AG10803 (cell line): ENCODE results near the gene SLC6A2.
A peak's percentile ranks its signal among the peaks of the same experiment; 100 is the strongest.

Experiments used
- DNase-seq: peaks from one replicate; pipeline ENCODE4 v3.0.0; 2010; ENCODE audit warnings: low read depth
- H3K4me3 ChIP-seq: 2 replicates; pipeline ENCODE4 v1.5.1; 2011; ENCODE audit warnings: mild to moderate bottlenecking, low read length, control low read depth
- TF ChIP-seq, protein P1 (sequence below): conservative IDR thresholded peaks from 2 replicates; pipeline ENCODE4 v1.5.1; 2011; ENCODE audit warnings: mild to moderate bottlenecking, low read length, control low read depth, inconsistent platforms

Gene SLC6A2

DNA sequence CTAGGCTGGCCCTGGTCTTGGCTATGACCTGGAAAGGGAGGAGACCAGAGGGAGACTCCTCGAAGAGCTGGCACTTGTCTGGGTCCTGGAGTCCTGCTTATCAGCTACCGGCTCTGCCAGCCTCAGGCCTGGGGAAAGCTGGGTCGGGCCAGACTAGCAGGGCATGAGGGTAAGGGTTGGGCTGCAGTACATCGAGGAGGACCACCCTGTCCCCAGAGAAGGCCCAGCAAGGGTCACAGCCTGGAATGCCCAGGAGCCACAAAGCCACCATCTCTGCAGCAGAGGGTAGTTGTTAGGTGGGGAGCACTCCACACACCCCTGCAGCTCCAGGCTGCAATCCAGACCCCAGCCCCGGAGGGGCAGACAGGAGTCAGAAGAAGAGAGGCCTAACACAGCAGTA lies 54.0 kb downstream of the SLC6A2 start:
- TF ChIP-seq, protein P1, sequence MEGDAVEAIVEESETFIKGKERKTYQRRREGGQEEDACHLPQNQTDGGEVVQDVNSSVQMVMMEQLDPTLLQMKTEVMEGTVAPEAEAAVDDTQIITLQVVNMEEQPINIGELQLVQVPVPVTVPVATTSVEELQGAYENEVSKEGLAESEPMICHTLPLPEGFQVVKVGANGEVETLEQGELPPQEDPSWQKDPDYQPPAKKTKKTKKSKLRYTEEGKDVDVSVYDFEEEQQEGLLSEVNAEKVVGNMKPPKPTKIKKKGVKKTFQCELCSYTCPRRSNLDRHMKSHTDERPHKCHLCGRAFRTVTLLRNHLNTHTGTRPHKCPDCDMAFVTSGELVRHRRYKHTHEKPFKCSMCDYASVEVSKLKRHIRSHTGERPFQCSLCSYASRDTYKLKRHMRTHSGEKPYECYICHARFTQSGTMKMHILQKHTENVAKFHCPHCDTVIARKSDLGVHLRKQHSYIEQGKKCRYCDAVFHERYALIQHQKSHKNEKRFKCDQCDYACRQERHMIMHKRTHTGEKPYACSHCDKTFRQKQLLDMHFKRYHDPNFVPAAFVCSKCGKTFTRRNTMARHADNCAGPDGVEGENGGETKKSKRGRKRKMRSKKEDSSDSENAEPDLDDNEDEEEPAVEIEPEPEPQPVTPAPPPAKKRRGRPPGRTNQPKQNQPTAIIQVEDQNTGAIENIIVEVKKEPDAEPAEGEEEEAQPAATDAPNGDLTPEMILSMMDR = no peak
- no peak overlapping the region for H3K4me3 ChIP-seq
- DNase-seq = no peak

DNA sequence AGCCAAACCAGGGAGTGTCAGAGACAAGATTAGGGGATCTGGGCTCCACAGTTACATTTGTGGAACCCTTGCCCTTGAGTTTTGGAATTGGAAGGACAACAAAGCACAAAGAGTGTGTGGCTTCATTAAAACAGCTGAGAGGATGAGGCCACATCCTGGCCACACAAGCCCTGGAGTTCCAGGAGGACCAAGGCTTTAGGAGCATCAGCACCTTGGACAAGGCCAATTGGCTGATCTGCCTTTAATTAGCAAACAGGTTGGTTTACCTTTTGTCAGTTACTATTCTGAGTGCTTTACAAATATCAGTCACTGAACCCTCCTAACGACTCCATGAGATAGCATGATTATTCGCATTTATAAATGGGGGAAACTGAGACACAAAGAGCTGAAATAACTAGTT lies 54.7 kb downstream of the SLC6A2 start:
- DNase-seq = no peak

DNA sequence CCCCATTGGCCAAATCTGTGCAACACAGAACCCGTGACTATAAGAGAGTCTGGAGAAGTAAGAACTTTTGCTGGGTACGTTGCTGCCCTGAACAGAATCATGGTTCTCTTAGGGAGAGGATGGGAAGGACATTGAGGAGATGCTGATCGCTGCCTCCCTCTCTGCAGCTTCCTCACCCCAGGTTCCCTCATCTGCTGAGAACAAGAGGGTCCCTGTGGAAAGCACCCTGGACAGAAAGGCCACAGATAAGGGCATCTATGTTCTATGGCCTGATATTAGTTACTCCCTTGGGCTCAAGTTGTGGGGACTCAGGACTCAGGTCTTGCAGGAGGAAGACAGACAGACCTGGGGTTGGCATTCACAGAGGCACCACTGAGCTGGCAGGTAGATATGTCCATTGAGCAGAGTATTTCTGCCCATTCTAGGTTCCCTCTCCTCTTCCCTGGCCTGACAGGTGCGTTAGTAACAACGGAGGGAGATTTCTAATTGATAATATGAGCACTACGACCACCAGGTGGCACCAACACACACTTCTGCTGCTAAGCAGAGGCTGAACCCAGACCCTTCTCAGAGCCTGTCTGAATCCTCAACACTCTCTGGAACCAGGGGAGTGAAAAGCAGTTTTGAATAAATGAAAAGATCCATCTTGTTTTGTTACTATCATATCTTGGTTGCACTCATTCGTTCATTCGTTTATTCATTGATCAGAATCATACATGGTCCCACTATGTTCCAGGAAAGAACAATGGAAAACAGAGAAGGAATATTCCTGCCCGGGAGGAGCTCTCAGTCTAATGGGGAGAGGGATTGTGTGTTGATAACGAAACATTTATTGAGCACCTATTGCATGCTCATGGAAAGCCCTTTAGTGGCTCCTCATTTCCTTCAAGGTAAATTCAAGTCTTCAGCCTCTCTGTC lies 56.4 kb downstream of the SLC6A2 start:
- TF ChIP-seq, protein P1 = peak; percentile 73
- peak; percentile 44 for DNase-seq

More for the DNA sequence above, 54.7 kb downstream of the SLC6A2 start:
- H3K4me3 ChIP-seq = no peak overlapping the region
- TF ChIP-seq, protein P1 = no peak

DNA sequence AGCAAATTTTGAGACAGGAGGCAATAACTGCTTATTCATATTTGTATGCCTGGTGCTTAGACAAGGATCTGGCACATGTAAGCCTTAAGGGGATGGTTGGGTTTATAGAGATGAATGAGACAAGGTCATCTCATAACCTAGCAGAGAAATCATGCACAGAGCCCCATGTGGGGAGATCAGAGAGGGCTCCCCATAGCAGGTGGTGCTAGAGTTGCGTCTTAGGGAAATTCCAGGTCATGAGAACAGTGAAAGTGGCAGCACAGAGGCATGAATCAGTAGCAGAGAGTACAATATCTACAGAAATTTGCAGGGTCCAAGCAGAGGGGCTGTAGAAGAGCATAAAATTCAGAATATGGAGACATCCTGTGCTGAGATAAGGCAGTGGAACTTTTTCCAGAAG lies 57.3 kb downstream of the SLC6A2 start:
- H3K4me3 ChIP-seq = no peak overlapping the region
- DNase-seq = no peak
- TF ChIP-seq, protein P1 = no peak

More for the DNA sequence above, 56.4 kb downstream of the SLC6A2 start:
- no peak overlapping the region for H3K4me3 ChIP-seq

DNA sequence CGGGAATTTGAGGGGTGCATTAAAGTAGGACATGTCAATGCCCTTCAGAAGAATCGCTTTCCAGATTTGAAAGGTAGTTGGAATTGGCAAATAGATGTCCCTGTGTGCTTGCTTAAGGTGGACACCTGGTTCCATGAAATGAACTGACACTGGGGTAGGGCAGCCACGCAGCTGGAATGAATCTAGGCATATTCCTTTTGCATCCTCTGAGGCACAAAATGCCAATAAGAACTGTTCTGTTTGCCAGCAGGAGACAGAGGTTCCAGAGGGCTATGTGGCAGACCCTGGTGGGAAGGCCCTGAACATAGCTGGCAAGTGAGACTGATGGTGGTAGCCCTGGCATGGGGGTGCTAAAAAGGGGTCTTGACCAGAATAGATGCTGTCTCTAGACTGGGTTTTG lies 61.5 kb downstream of the SLC6A2 start:
- no peak for DNase-seq
- TF ChIP-seq, protein P1 = no peak
- H3K4me3 ChIP-seq = no peak overlapping the region

DNA sequence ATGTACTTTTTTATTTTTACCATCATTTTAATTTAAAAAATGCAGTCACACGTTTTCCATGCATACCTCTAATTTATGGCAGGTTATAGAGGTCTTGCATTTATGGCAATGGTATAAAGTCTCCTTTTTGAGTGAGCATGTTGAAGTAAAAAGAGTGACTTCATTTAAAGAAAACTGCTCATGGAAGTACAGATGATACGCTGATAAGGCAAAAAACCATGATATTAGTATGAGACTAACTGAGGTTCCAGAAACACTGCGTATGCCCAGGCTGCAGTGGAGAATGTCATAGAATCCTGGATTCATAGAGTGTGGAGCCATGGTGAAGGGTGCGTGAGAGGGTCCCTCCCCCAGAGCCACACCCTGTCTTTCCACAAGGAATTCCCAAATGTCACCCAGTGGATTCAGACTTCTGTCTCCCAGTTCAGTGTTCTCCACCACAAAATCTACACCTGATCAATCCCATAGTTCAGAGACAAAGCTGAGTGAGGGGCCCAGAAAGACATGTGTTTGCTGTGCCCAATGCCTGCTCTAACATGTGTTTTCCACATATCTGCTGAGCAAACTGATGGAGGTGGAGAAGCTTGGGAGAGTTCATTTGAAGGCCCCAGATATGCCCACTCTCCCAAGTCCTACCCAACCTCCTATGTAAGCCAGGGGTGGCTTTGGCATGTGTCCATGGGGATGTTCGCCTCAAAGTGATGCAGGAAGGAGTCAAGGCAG lies 69.4 kb downstream of the SLC6A2 start:
- H3K4me3 ChIP-seq = no peak overlapping the region
- no peak for DNase-seq
- TF ChIP-seq, protein P1 = no peak
